Osteoblast (primary cell): ENCODE results near the gene EEIG2. TPM values are rescaled to one million over a fixed set of nuclear protein-coding genes. Genes with fewer than 3 reads are reported as not detected.

ENCODE experiments used
- DNase-seq: peaks from one replicate; pipeline ENCODE4 v3.0.0; 2011; ENCODE audit warnings: low spot score, mixed read lengths; ENCODE audit not compliant: insufficient read length; ENCODE audit errors: missing footprints
- H2AFZ ChIP-seq: 2 replicates; pipeline ENCODE4 v1.6.0; 2011; ENCODE audit warnings: mild to moderate bottlenecking, low read length
- H3K27ac ChIP-seq: 2 replicates; pipeline ENCODE4 v1.5.1; 2011; ENCODE audit warnings: mild to moderate bottlenecking, low read depth, low read length, moderate library complexity
- H3K27me3 ChIP-seq: 2 replicates; pipeline ENCODE4 v1.6.0; 2012; ENCODE audit warnings: mild to moderate bottlenecking, control low read depth, inconsistent platforms, low read length, moderate library complexity; ENCODE audit not compliant: insufficient read depth
- H3K36me3 ChIP-seq: 2 replicates; pipeline ENCODE4 v1.5.1; 2011; ENCODE audit warnings: mild to moderate bottlenecking, low read length, control low read depth, moderate library complexity; ENCODE audit not compliant: insufficient read depth
- H3K4me1 ChIP-seq: 2 replicates; pipeline ENCODE4 v1.5.1; 2011; ENCODE audit warnings: mild to moderate bottlenecking, low read length, control low read depth, moderate library complexity; ENCODE audit not compliant: insufficient read depth
- H3K4me2 ChIP-seq: 2 replicates; pipeline ENCODE4 v1.6.0; 2011; ENCODE audit warnings: mild to moderate bottlenecking, low read length; ENCODE audit not compliant: insufficient read depth
- H3K4me3 ChIP-seq: fragments of 200-600 bp; sonication (generic); 3 replicates; pipeline ENCODE4 v1.5.1; 2012; ENCODE audit warnings: mild to moderate bottlenecking, low read length, inconsistent platforms; ENCODE audit not compliant: insufficient read depth
- H3K79me2 ChIP-seq: 2 replicates; pipeline ENCODE4 v1.6.0; 2012; ENCODE audit warnings: mild to moderate bottlenecking, low read length, control low read depth, inconsistent platforms; ENCODE audit not compliant: insufficient read depth
- H3K9me3 ChIP-seq: 2 replicates; pipeline ENCODE4 v1.5.1; 2011; ENCODE audit warnings: low read depth, low read length, control low read depth
- H4K20me1 ChIP-seq: 2 replicates; pipeline ENCODE4 v1.6.0; 2012; ENCODE audit warnings: mild to moderate bottlenecking, low read length, control low read depth; ENCODE audit not compliant: insufficient read depth
- CTCF ChIP-seq: IDR thresholded peaks from 2 replicates; pipeline ENCODE4 v1.5.1; 2011; ENCODE audit warnings: mild to moderate bottlenecking, low read depth, low read length, moderate library complexity; ENCODE audit errors: extremely low read depth
- total RNA-seq: library from RNA; depleted of rRNA; stranded (reverse); fragments of >200 nt; gene quantifications from 2 replicates; pipeline ENCODE4 v1.2.3, GENCODE V29; 2012

The EEIG2 gene
- total RNA-seq, 1 donor = 11.2 TPM

- no peak overlapping the region for H2AFZ ChIP-seq
- peaks cover 8% of the 10 kb centered on the region for H3K4me1 ChIP-seq
- no peak for TF ChIP-seq CTCF
- H3K36me3 ChIP-seq = no peaks in the 10 kb centered on the region
- DNase-seq = no peak
- peaks cover 31% of the 10 kb centered on the region for H3K79me2 ChIP-seq
- H3K4me2 ChIP-seq = no peak overlapping the region
- H3K27me3 ChIP-seq = no peaks in the 10 kb centered on the region
- H3K9me3 ChIP-seq = no peaks in the 10 kb centered on the region
- no peak overlapping the region for H3K27ac ChIP-seq
- no peak overlapping the region for H3K4me3 ChIP-seq
- H4K20me1 ChIP-seq = peaks cover 3% of the 10 kb centered on the region
Measured at GRCh38 chr1:108572182-108572581, 12.3 kb downstream of the EEIG2 start.

- peaks cover 8% of the 10 kb centered on the region for H3K4me1 ChIP-seq
- H3K27ac ChIP-seq = no peak overlapping the region
- H4K20me1 ChIP-seq = peaks cover 3% of the 10 kb centered on the region
- H2AFZ ChIP-seq = no peak overlapping the region
- H3K4me3 ChIP-seq = no peak overlapping the region
- TF ChIP-seq CTCF = no peak
- no peak overlapping the region for H3K4me2 ChIP-seq
- H3K27me3 ChIP-seq = no peaks in the 10 kb centered on the region
- no peaks in the 10 kb centered on the region for H3K9me3 ChIP-seq
- H3K36me3 ChIP-seq = no peaks in the 10 kb centered on the region
- no peak for DNase-seq
- H3K79me2 ChIP-seq = peaks cover 28% of the 10 kb centered on the region
Measured at GRCh38 chr1:108573183-108573582, 13.3 kb downstream of the EEIG2 start.

GRCh38 chr1:108574008-108574407 lies 14.1 kb downstream of the EEIG2 start:
- Histone ChIP-seq H3K79me2 (peaks cover 26% of the 10 kb centered on the region), H3K36me3 (no peaks in the 10 kb centered on the region), H3K27me3 (no peaks in the 10 kb centered on the region), H2AFZ (no peak overlapping the region), H3K4me2 (no peak overlapping the region), H3K4me1 (peaks cover 5% of the 10 kb centered on the region), H3K27ac (no peak overlapping the region), H3K4me3 (no peak overlapping the region), H4K20me1 (peaks cover 3% of the 10 kb centered on the region), H3K9me3 (no peaks in the 10 kb centered on the region)
- no peak for DNase-seq
- TF ChIP-seq CTCF = no peak

GRCh38 chr1:108575375-108575774 lies 15.5 kb downstream of the EEIG2 start:
- DNase-seq = no peak
- no peaks in the 10 kb centered on the region for H4K20me1 ChIP-seq
- H2AFZ ChIP-seq = peak overlapping the region; percentile 63
- no peaks in the 10 kb centered on the region for H3K4me1 ChIP-seq
- no peak for TF ChIP-seq CTCF
- no peaks in the 10 kb centered on the region for H3K36me3 ChIP-seq
- no peaks in the 10 kb centered on the region for H3K9me3 ChIP-seq
- H3K79me2 ChIP-seq = peaks cover 18% of the 10 kb centered on the region
- H3K4me3 ChIP-seq = no peak overlapping the region
- peak overlapping the region; percentile 8 for H3K27ac ChIP-seq
- H3K27me3 ChIP-seq = no peaks in the 10 kb centered on the region
- no peak overlapping the region for H3K4me2 ChIP-seq
